ENCODE data around the gene SPO11. TPM values are rescaled to one million over a fixed set of nuclear protein-coding genes. Genes with fewer than 3 reads are reported as not detected.
A peak's percentile ranks its signal among the peaks of the same experiment; 100 is the strongest.

The SPO11 gene
- total RNA-seq, 1 donor from 2014 or later = not detected

GRCh38 chr20:57384953-57385761 is 55.6 kb downstream of the SPO11 start:
- intact Hi-C loops (cut with DNase I) = no loop called here

GRCh38 chr20:57385940-57386339 is 56.3 kb downstream of the SPO11 start:
- peak overlapping the region; percentile 47 for H3K27ac ChIP-seq
- no peak overlapping the region for H3K4me3 ChIP-seq
- ATAC-seq (no peak), DNase-seq (no peak)
- peaks cover 20% of the 10 kb centered on the region for H3K4me1 ChIP-seq
- H3K9me3 ChIP-seq = no peaks in the 10 kb centered on the region
- no peaks in the 10 kb centered on the region for H3K27me3 ChIP-seq
- no peak for TF ChIP-seq CTCF (IDR thresholded peaks at IDR 0.05)
- H3K36me3 ChIP-seq = peaks cover under 1% of the 10 kb centered on the region
- intact Hi-C loops (cut with DNase I) = no loop called here

More at GRCh38 chr20:57384953-57385761, 55.6 kb downstream of the SPO11 start:
- Histone ChIP-seq H3K27ac (peak overlapping the region; percentile 47), H3K4me3 (no peak overlapping the region), H3K4me1 (peaks cover 12% of the 10 kb centered on the region), H3K36me3 (peaks cover 8% of the 10 kb centered on the region), H3K9me3 (no peaks in the 10 kb centered on the region), H3K27me3 (no peaks in the 10 kb centered on the region)
- peak; percentile 5 for ATAC-seq
- TF ChIP-seq CTCF (IDR thresholded peaks at IDR 0.05) = no peak
- DNase-seq = no peak

- Histone ChIP-seq H3K4me3 (no peak overlapping the region), H3K27ac (no peak overlapping the region), H3K9me3 (no peaks in the 10 kb centered on the region), H3K36me3 (no peaks in the 10 kb centered on the region), H3K4me1 (peaks cover 20% of the 10 kb centered on the region), H3K27me3 (no peaks in the 10 kb centered on the region)
- no peak for ATAC-seq
- TF ChIP-seq CTCF (IDR thresholded peaks at IDR 0.05) = no peak
- intact Hi-C loops (cut with DNase I) = no loop called here
- no peak for DNase-seq
Observed at GRCh38 chr20:57386762-57387161, 57.2 kb downstream of the SPO11 start.

GRCh38 chr20:57387463-57387862 is 57.9 kb downstream of the SPO11 start:
- H3K4me3 ChIP-seq = no peak overlapping the region
- no peak for ATAC-seq
- no peak for TF ChIP-seq CTCF (IDR thresholded peaks at IDR 0.05)
- intact Hi-C loops (cut with DNase I) = no loop called here
- H3K4me1 ChIP-seq = peaks cover 24% of the 10 kb centered on the region
- no peak for DNase-seq
- no peaks in the 10 kb centered on the region for H3K27me3 ChIP-seq
- H3K27ac ChIP-seq = no peak overlapping the region
- no peaks in the 10 kb centered on the region for H3K36me3 ChIP-seq
- no peaks in the 10 kb centered on the region for H3K9me3 ChIP-seq

- H3K27me3 ChIP-seq = no peaks in the 10 kb centered on the region
- H3K27ac ChIP-seq = no peak overlapping the region
- no peak for ATAC-seq
- H3K4me3 ChIP-seq = no peak overlapping the region
- intact Hi-C loops (cut with DNase I) = no loop called here
- no peaks in the 10 kb centered on the region for H3K9me3 ChIP-seq
- no peak for TF ChIP-seq CTCF (IDR thresholded peaks at IDR 0.05)
- no peaks in the 10 kb centered on the region for H3K36me3 ChIP-seq
- peaks cover 29% of the 10 kb centered on the region for H3K4me1 ChIP-seq
- DNase-seq = no peak
Observed at GRCh38 chr20:57387945-57388371, 58.4 kb downstream of the SPO11 start.
